Transverse colon (tissue), 4 donors: Measurements from ENCODE around the gene IDI1.

Experiments
- POLR2AphosphoS5 ChIP-seq, 3 donors: sonication (generic); formaldehyde crosslinking; IDR thresholded peaks; one replicate each; pipeline ENCODE4 v1.6.1; 2016; ENCODE audit warnings: antibody characterized with exemption in 3 of 3
- TF ChIP-seq, protein P1 (sequence below), 5 experiments: fragments of 200-600 bp in 3 of 5; fragments of 450-650 bp in 2 of 5; sonication (generic) in 3 of 5; IDR thresholded peaks; 1 replicate in 2 of 5; 2 replicates in 3 of 5; pipeline ENCODE4 v1.5.1; 2016 to 2017; ENCODE audit warnings: antibody characterized with exemption in 5 of 5, inconsistent platforms in 3 of 5, mild to moderate bottlenecking in 2 of 5, moderate library complexity in 1 of 5

DNA sequence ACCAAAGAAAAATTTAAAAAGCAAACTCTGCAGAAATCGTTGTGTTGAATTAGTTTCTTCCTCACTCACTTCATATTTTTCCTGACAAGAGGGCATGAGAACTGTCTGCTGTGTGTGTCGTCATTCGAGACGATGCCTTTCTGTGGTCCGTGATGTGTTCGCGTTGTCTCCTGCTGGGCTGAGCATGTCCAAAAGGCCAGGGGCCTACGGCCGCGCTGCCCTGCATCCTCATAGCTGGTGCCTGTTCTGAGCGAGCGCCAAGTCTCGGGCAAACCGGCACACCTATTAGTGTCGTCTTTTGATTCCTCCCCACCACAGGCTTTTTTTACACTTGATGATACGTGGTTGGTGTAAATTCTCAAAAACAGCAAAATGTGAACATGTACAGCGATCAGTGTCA lies 34.7 kb upstream of the IDI1 start:
- TF ChIP-seq, protein P1, sequence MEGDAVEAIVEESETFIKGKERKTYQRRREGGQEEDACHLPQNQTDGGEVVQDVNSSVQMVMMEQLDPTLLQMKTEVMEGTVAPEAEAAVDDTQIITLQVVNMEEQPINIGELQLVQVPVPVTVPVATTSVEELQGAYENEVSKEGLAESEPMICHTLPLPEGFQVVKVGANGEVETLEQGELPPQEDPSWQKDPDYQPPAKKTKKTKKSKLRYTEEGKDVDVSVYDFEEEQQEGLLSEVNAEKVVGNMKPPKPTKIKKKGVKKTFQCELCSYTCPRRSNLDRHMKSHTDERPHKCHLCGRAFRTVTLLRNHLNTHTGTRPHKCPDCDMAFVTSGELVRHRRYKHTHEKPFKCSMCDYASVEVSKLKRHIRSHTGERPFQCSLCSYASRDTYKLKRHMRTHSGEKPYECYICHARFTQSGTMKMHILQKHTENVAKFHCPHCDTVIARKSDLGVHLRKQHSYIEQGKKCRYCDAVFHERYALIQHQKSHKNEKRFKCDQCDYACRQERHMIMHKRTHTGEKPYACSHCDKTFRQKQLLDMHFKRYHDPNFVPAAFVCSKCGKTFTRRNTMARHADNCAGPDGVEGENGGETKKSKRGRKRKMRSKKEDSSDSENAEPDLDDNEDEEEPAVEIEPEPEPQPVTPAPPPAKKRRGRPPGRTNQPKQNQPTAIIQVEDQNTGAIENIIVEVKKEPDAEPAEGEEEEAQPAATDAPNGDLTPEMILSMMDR (IDR thresholded peaks at IDR 0.05): no peak
- TF ChIP-seq POLR2AphosphoS5 (IDR thresholded peaks at IDR 0.05): no peak
